WTC11 (cell line): Measurements from ENCODE around the gene CPNE1. TPM values are rescaled to one million over a fixed set of nuclear protein-coding genes. Genes with fewer than 3 reads are reported as not detected.

Experiments used
- ATAC-seq: fragments of 200-7000 bp; cut with Tn5 transposase; 2 replicates; pipeline ENCODE4 v1.10.0; 2021; ENCODE audit warnings: mild to moderate bottlenecking, moderate library complexity
- CTCF ChIA-PET: fragments of 300-600 bp; sonication (Branson Sonifier 250); formaldehyde crosslinking; loops from one replicate; lab custom pipeline; 2021; ENCODE audit warnings: antibody characterized with exemption; lab: Charles Lee
- POLR2A ChIA-PET: fragments of 350-600 bp; sonication (Branson Sonifier 250); formaldehyde crosslinking; loops from one replicate; lab custom pipeline; 2021; ENCODE audit warnings: antibody characterized with exemption; lab: Charles Lee
- DNase-seq: peaks from one replicate; pipeline ENCODE4 v3.0.0; 2021; ENCODE audit warnings: low spot score
- H3K27ac Mint-ChIP-seq: 2 replicates; pipeline ENCODE4 v1.8.0; 2021; ENCODE audit warnings: mixed read lengths
- H3K27me3 Mint-ChIP-seq: 2 replicates; pipeline ENCODE4 v1.8.0; 2021; ENCODE audit warnings: low read depth, mild to moderate bottlenecking, moderate library complexity, mixed read lengths
- H3K36me3 Mint-ChIP-seq: 2 replicates; pipeline ENCODE4 v1.8.0; 2021; ENCODE audit warnings: mixed read lengths
- H3K4me1 Mint-ChIP-seq: 2 replicates; pipeline ENCODE4 v1.8.0; 2022; ENCODE audit warnings: mixed read lengths
- H3K4me3 Mint-ChIP-seq: 2 replicates; pipeline ENCODE4 v1.8.0; 2021; ENCODE audit warnings: mild to moderate bottlenecking, moderate library complexity, mixed read lengths
- H3K9me3 Mint-ChIP-seq: 2 replicates; pipeline ENCODE4 v1.8.0; 2021; ENCODE audit warnings: mixed read lengths
- CBFB ChIP-seq: sonication (generic); formaldehyde crosslinking; IDR thresholded peaks from 2 replicates; pipeline ENCODE4 v1.8.1; 2022; ENCODE audit warnings: mild to moderate bottlenecking, low read depth, missing genetic modification reagents
- EMX1 ChIP-seq: fragments of 250-450 bp; sonication (Bioruptor Pico); IDR thresholded peaks from 2 replicates; pipeline ENCODE4 v1.8.0; 2021; ENCODE audit warnings: mild to moderate bottlenecking
- FOXP4 ChIP-seq: sonication (generic); formaldehyde crosslinking; IDR thresholded peaks from 2 replicates; pipeline ENCODE4 v1.8.0; 2022; ENCODE audit warnings: mild to moderate bottlenecking, missing genetic modification reagents
- GTF2I ChIP-seq: fragments of 250-450 bp; sonication (Bioruptor Pico); conservative IDR thresholded peaks from 2 replicates; pipeline ENCODE4 v1.4.0; 2021; ENCODE audit warnings: mild to moderate bottlenecking
- JAZF1 ChIP-seq: fragments of 250-450 bp; sonication (Bioruptor Pico); IDR thresholded peaks from 2 replicates; pipeline ENCODE4 v1.9.0; 2021; ENCODE audit warnings: moderate library complexity, mild to moderate bottlenecking, inconsistent platforms
- JUN ChIP-seq: sonication (generic); formaldehyde crosslinking; IDR thresholded peaks from 2 replicates; pipeline ENCODE4 v1.8.0; 2023; ENCODE audit warnings: mild to moderate bottlenecking, missing genetic modification reagents
- MYBL2 ChIP-seq: sonication (generic); formaldehyde crosslinking; IDR thresholded peaks from 2 replicates; pipeline ENCODE4 v1.8.1; 2023; ENCODE audit warnings: mild to moderate bottlenecking, moderate library complexity, missing genetic modification reagents
- NR3C1 ChIP-seq: sonication (generic); formaldehyde crosslinking; conservative IDR thresholded peaks from 2 replicates; pipeline ENCODE4 v1.8.1; 2023; ENCODE audit warnings: low read depth, mild to moderate bottlenecking, missing genetic modification reagents
- RELA ChIP-seq: sonication (generic); formaldehyde crosslinking; IDR thresholded peaks from 2 replicates; pipeline ENCODE4 v1.8.1; 2022; ENCODE audit warnings: missing genetic modification reagents, mild to moderate bottlenecking, borderline replicate concordance
- RORB ChIP-seq: fragments of 250-450 bp; sonication (Bioruptor Pico); IDR thresholded peaks from 2 replicates; pipeline ENCODE4 v1.9.0; 2021; ENCODE audit warnings: mild to moderate bottlenecking
- SOX15 ChIP-seq: fragments of 250-450 bp; sonication (Bioruptor Pico); IDR thresholded peaks from 2 replicates; pipeline ENCODE4 v1.9.0; 2021; ENCODE audit warnings: mild to moderate bottlenecking
- ZBTB21 ChIP-seq: sonication (generic); formaldehyde crosslinking; IDR thresholded peaks from 2 replicates; pipeline ENCODE4 v1.8.1; 2023; ENCODE audit warnings: mild to moderate bottlenecking, missing genetic modification reagents, borderline replicate concordance
- ZNF121 ChIP-seq: sonication (generic); formaldehyde crosslinking; IDR thresholded peaks from 2 replicates; pipeline ENCODE4 v1.8.0; 2023; ENCODE audit warnings: missing genetic modification reagents
- ZNF138 ChIP-seq: sonication (generic); formaldehyde crosslinking; conservative IDR thresholded peaks from 2 replicates; pipeline ENCODE4 v1.8.1; 2022; ENCODE audit warnings: mild to moderate bottlenecking, moderate library complexity, missing genetic modification reagents
- ZNF232 ChIP-seq: sonication (generic); formaldehyde crosslinking; IDR thresholded peaks from 2 replicates; pipeline ENCODE4 v1.8.0; 2022; ENCODE audit warnings: mild to moderate bottlenecking, missing genetic modification reagents
- ZNF396 ChIP-seq: fragments of 250-450 bp; sonication (Bioruptor Pico); IDR thresholded peaks from 2 replicates; pipeline ENCODE4 v1.8.0; 2021; ENCODE audit warnings: mild to moderate bottlenecking, moderate library complexity, borderline replicate concordance
- ZNF416 ChIP-seq: fragments of 250-450 bp; sonication (Bioruptor Pico); IDR thresholded peaks from 2 replicates; pipeline ENCODE4 v1.9.0; 2021; ENCODE audit warnings: mild to moderate bottlenecking, inconsistent platforms
- ZNF512 ChIP-seq: sonication (generic); formaldehyde crosslinking; IDR thresholded peaks from 2 replicates; pipeline ENCODE4 v1.8.1; 2022; ENCODE audit warnings: missing genetic modification reagents, borderline replicate concordance
- total RNA-seq: library from RNA; stranded (reverse); gene quantifications from 3 replicates; pipeline ENCODE4 v1.2.3, GENCODE V29; 2021
- TF ChIP-seq, protein P1 (sequence below): fragments of 250-450 bp; sonication (Bioruptor Pico); IDR thresholded peaks from 2 replicates; pipeline ENCODE4 v1.9.0; 2021; ENCODE audit warnings: moderate library complexity, mild to moderate bottlenecking, inconsistent platforms, borderline replicate concordance
- TF ChIP-seq, protein P2 (sequence below): sonication (generic); formaldehyde crosslinking; IDR thresholded peaks from 2 replicates; pipeline ENCODE4 v1.8.0; 2022; ENCODE audit warnings: mild to moderate bottlenecking, missing genetic modification reagents
- TF ChIP-seq, protein P3 (sequence below): fragments of 250-450 bp; sonication (Bioruptor Pico); IDR thresholded peaks from 2 replicates; pipeline ENCODE4 v2.1.2; 2022; ENCODE audit warnings: mild to moderate bottlenecking, moderate library complexity
- TF ChIP-seq, protein P4 (sequence below): fragments of 250-450 bp; sonication (Bioruptor Pico); IDR thresholded peaks from 2 replicates; pipeline ENCODE4 v1.9.0; 2021; ENCODE audit warnings: mild to moderate bottlenecking
- TF ChIP-seq, protein P5 (sequence below): sonication (generic); formaldehyde crosslinking; IDR thresholded peaks from 2 replicates; pipeline ENCODE4 v1.8.1; 2023; ENCODE audit warnings: mild to moderate bottlenecking, moderate library complexity, missing genetic modification reagents
- TF ChIP-seq, protein P6 (sequence below): sonication (generic); formaldehyde crosslinking; IDR thresholded peaks from 2 replicates; pipeline ENCODE4 v1.8.0; 2022; ENCODE audit warnings: mild to moderate bottlenecking, missing genetic modification reagents

CPNE1 gene
- total RNA-seq, 1 experiment from 2014 or later = 312 TPM

- TF ChIP-seq, protein P1, sequence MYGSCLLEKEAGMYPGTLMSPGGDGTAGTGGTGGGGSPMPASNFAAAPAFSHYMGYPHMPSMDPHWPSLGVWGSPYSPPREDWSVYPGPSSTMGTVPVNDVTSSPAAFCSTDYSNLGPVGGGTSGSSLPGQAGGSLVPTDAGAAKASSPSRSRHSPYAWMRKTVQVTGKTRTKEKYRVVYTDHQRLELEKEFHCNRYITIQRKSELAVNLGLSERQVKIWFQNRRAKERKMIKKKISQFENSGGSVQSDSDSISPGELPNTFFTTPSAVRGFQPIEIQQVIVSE (CRISPR knock-in tag) = no peak
- TF ChIP-seq ZNF396 (no peak), CBFB (CRISPR knock-in tag) (no peak), ZNF138 (CRISPR knock-in tag) (no peak), JAZF1 (CRISPR knock-in tag) (no peak)
- TF ChIP-seq, protein P2, sequence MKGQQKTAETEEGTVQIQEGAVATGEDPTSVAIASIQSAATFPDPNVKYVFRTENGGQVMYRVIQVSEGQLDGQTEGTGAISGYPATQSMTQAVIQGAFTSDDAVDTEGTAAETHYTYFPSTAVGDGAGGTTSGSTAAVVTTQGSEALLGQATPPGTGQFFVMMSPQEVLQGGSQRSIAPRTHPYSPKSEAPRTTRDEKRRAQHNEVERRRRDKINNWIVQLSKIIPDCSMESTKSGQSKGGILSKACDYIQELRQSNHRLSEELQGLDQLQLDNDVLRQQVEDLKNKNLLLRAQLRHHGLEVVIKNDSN (CRISPR knock-in tag) = no peak
Observed at GRCh38 chr20:35620818-35621559, 43.7 kb downstream of the CPNE1 start (continued).

- H3K27me3 Mint-ChIP-seq = peaks cover 18% of the 10 kb centered on the region
- DNase-seq (peak; percentile 96), ATAC-seq (peak; percentile 72)
- H3K27ac Mint-ChIP-seq = peak overlapping the region; percentile 86; the same call in 1 of the 2 replicates
- H3K4me1 Mint-ChIP-seq = peaks cover 15% of the 10 kb centered on the region
- no peaks in the 10 kb centered on the region for H3K36me3 Mint-ChIP-seq
- no peaks in the 10 kb centered on the region for H3K9me3 Mint-ChIP-seq
- ChIA-PET POLR2A (interaction anchor here (0.8 to 2.0 kb wide), 14 partner anchors 15 to 445 kb away, joined by 3 to 16 read pairs (median 4); partner anchors contain the start of genes ERGIC3, NFS1, PHF20 and RBM39), CTCF (interaction anchor here (0.5 to 6.7 kb wide), 42 partner anchors 8 to 519 kb away, joined by 3 to 62 read pairs (median 5); partner anchors contain the start of genes ERGIC3, RBM39 and SCAND1)
- H3K4me3 Mint-ChIP-seq = peak overlapping the region; percentile 89
- TF ChIP-seq GTF2I (CRISPR knock-in tag) = no peak
- no peak for TF ChIP-seq RORB (CRISPR knock-in tag)
- no peak for TF ChIP-seq ZNF512 (CRISPR knock-in tag)
- TF ChIP-seq NR3C1 = 0 out of 2 replicates have a peak, but pooled peaks have one; percentile 62
- TF ChIP-seq, protein P3, sequence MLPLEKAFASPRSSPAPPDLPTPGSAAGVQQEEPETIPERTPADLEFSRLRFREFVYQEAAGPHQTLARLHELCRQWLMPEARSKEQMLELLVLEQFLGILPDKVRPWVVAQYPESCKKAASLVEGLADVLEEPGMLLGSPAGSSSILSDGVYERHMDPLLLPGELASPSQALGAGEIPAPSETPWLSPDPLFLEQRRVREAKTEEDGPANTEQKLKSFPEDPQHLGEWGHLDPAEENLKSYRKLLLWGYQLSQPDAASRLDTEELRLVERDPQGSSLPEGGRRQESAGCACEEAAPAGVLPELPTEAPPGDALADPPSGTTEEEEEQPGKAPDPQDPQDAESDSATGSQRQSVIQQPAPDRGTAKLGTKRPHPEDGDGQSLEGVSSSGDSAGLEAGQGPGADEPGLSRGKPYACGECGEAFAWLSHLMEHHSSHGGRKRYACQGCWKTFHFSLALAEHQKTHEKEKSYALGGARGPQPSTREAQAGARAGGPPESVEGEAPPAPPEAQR (CRISPR knock-in tag) = no peak
- peak; percentile 75; the same call in 1 of the 2 replicates for TF ChIP-seq FOXP4 (CRISPR knock-in tag)
- TF ChIP-seq, protein P4, sequence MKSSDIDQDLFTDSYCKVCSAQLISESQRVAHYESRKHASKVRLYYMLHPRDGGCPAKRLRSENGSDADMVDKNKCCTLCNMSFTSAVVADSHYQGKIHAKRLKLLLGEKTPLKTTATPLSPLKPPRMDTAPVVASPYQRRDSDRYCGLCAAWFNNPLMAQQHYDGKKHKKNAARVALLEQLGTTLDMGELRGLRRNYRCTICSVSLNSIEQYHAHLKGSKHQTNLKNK (CRISPR knock-in tag) = no peak
- no peak for TF ChIP-seq ZBTB21 (CRISPR knock-in tag)
- TF ChIP-seq ZNF232 (CRISPR knock-in tag) = no peak
- no peak for TF ChIP-seq ZNF416 (CRISPR knock-in tag)
- no peak for TF ChIP-seq SOX15 (CRISPR knock-in tag)
- TF ChIP-seq MYBL2 (CRISPR knock-in tag) = peak; percentile 74; the same call in 1 of the 2 replicates
- no peak for TF ChIP-seq ZNF121
- TF ChIP-seq, protein P5, sequence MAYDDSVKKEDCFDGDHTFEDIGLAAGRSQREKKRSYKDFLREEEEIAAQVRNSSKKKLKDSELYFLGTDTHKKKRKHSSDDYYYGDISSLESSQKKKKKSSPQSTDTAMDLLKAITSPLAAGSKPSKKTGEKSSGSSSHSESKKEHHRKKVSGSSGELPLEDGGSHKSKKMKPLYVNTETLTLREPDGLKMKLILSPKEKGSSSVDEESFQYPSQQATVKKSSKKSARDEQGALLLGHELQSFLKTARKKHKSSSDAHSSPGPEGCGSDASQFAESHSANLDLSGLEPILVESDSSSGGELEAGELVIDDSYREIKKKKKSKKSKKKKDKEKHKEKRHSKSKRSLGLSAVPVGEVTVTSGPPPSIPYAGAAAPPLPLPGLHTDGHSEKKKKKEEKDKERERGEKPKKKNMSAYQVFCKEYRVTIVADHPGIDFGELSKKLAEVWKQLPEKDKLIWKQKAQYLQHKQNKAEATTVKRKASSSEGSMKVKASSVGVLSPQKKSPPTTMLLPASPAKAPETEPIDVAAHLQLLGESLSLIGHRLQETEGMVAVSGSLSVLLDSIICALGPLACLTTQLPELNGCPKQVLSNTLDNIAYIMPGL (CRISPR knock-in tag) = peak; percentile 57; the same call in 1 of the 2 replicates
- no peak for TF ChIP-seq JAZF1 (CRISPR knock-in tag)
- no peak for TF ChIP-seq EMX1 (CRISPR knock-in tag)
- no peak for TF ChIP-seq RELA (CRISPR knock-in tag)
- no peak for TF ChIP-seq JUN (CRISPR knock-in tag)
- TF ChIP-seq, protein P6, sequence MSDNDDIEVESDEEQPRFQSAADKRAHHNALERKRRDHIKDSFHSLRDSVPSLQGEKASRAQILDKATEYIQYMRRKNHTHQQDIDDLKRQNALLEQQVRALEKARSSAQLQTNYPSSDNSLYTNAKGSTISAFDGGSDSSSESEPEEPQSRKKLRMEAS = peak; percentile 96
Observed at GRCh38 chr20:35619196-35620095, 45.3 kb downstream of the CPNE1 start.
